NCI-H146 treated with DMSO at 0.1 percent for 48 hours (cell line): ENCODE results near the gene SCARB1.

Experiments
- DNase-seq: peaks from one replicate; lab custom pipeline; 2025; ENCODE audit not compliant: unreplicated experiment; lab: John Stamatoyannopoulos, UW

SCARB1 gene

DNA sequence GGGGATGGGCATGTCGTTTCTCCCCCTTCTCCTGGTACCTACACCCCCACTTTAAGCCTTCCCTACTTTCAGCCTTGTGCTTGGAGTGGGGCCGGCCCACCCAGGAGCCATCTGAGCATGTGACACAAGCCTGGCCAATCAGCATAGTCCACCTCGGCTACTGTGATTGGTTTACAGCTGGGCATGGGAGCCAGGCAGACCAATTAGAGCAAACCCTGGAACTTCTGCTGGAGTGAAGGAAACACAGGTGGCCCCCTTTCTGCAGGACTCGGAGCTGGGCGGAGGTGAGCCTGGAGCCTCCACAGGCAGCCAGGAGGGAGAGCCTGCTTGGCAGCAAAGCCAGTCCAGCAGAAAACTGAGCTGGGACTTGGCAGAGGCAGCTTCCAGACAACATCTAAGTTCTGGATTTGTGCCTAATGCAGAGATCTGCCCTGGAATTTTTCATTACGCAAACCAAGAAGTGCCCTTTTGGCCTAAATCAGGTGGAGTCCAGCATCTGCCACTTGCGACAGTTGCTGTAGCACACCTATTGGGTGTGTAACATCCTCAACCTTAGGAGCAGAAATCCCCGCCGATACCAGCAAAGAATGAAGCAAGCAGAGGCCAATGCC lies 59.5 kb downstream of the SCARB1 start:
- no peak for DNase-seq

GRCh38 chr12:124802361-124802760 lies 61.3 kb downstream of the SCARB1 start:
- DNase-seq, result no peak

- no peak for DNase-seq
These were observed 63.2 kb downstream of the SCARB1 start for GRCh38 chr12:124800506-124800905.

- no peak for DNase-seq
These were observed 66.3 kb downstream of the SCARB1 start for GRCh38 chr12:124797321-124797720.

DNA sequence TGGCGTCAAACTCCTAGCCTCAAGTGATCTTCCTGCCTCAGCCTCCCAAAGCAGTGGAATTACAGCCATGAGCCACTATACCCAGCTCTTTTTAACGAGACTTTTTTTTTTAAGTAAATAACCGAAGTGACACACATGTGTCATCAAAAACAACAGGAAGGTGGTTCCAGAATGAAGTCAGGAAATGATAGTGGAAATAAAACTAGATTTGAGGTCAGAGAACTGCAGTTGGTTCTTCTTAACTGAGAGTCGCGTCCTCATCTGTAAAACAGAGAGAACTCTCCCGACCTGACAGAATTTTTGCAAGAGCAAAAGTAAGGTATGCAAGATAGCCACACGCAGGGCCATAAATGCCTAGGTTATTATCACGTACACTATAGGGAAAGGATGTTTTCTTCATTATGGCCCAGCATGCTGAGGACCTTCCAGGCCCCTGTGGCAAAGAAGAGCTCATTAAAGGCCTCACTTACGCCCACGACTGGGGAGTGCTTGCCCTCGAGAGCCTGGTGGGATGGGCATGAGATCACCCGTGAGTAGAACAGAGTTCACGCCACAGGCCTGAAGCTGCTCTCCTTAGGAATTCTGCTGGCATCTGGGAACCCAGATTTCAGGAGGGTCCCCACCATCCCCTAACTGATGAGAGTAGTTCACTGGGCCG lies 67.2 kb downstream of the SCARB1 start:
- no peak for DNase-seq

GRCh38 chr12:124795081-124795948 lies 68.3 kb downstream of the SCARB1 start:
- DNase-seq, result no peak

- DNase-seq, result no peak
These were observed 70.7 kb downstream of the SCARB1 start for GRCh38 chr12:124792961-124793441.

DNA sequence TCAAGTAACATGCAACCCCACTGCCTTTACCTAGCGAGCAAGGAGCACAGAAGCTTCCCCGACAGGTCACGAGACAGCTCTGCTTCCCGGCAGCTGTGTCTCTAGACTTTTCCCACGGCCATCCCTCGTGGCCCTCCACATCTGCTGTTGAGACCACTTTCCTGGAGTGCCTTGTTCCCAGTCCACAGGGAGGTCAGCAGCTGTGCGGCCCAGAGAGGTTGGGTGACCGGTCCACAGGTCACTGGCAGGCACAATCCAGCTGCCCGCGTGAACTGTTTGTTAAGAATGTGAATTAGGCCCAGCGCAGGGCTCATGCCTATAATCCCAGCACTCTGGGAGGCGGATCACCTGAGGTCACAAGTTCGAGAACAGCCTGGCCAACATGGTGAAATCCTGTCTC lies 71.5 kb downstream of the SCARB1 start:
- DNase-seq, result no peak

GRCh38 chr12:124790650-124791400 lies 72.8 kb downstream of the SCARB1 start:
- no peak for DNase-seq

- no peak for DNase-seq
These were observed 74.6 kb downstream of the SCARB1 start for GRCh38 chr12:124788936-124789555.

GRCh38 chr12:124786061-124786964 lies 77.4 kb downstream of the SCARB1 start:
- DNase-seq, result no peak

- no peak for DNase-seq
These were observed 78.6 kb downstream of the SCARB1 start for GRCh38 chr12:124784871-124785572.

- DNase-seq, result no peak
These were observed 80.6 kb downstream of the SCARB1 start for GRCh38 chr12:124783087-124783486.

DNA sequence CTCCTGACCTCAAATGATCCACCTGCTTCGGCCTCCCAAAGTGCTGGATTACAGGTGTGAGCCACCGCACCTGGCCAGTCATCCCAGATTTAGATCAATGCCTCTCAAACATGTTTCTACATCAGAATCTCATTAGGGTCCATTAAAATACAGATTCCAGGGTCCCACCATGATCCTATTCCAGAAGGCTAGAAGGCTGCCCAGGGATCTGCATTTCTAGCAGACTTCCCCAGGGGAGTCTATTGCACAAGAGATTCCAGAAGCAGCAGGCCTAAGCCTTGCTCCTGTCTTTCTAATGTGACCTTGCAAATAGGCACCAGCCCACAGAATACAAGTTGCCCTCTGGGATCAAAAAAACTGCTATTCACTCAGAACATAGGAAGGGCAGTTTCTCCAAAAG lies 81.5 kb downstream of the SCARB1 start:
- no peak for DNase-seq

DNA sequence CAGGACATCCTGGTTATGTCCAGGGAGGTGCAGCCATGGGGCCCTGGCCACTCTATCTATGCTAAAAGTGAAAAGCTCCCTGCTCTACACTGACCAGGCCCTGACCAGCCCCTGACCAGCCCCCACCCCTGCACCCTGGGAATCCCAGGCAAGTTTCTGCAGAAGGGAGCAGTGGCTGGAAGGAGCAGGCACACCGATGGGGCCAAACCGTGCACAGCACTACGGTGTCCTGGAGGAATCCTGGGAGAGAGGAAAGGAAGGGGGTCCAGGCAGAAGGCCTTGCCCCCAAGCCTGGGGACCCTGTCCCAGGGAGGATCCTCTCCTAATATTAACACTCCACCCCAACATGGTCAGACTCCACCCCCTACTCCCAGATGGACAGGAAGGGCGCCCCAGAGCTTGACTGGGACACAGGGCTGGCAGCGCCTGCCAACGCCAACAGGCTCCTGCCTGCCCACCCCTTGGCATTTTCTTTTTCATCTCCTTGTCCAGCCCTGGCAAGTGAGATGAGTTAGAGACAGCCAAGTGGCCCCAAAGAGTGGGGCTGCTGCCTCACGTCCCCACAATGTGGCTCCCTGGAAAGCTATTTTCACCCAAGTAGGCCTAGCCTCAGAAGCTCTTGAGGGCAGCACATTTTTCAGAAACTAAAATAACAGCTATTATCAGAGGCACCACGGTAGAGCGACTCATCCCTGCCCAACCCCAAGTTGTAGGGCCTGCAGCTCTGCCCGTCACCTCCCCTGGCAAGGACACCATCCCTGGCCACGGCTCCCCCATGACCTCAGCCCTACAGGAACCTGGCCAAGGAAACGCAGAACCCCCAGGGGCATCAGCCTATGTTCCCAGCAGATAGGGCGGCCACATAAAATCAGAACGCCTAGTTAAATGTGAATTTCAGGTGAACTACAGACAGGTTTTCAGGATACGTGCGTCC lies 82.6 kb downstream of the SCARB1 start:
- DNase-seq, result no peak

DNA sequence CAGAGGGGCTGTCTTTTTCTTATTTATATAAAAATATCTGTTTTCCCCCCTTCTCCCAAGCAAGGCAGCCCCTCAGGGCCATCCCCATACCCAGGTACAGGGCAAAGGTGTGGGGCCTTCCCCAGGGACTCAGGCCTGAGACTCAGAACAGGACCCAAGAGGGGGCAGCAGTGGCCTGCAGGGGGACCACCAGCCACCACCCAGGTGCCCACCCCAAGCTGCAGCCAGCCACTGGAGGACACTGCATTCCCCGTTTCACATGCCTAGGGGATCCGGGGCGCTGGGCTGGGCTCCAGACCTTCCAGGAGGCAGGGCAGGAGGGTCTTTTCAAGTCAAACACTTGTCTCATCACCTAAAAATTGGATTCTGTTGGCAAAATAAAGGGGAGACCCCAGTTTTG lies 83.3 kb downstream of the SCARB1 start:
- no peak for DNase-seq

GRCh38 chr12:124779161-124780141 lies 84.2 kb downstream of the SCARB1 start:
- DNase-seq, result no peak
